ENCODE data around the gene MYCBP.

The MYCBP gene

DNA sequence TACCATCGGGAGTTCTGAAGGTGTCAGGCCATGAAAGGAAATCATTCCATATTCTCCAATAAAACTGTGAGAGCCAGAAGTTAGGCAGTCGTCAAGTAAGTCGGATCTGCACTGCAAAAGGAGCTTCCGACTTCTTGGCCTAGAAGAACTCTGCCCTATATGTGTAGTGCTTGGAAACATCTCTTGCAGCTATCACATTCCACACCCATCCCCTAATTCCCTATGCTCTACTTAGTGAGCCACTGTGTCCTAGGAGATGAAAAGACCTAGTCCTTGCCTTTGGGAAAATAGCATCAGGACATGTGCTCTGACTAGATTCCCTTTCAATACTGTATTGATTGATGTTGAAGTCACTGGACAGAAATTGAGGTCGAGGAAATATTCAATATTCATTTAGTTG is 16.4 kb upstream of the MYCBP start:
- H3K4me1 ChIP-seq (ENCODE audit: control insufficient read depth, insufficient read depth, low read length) = no peaks in the 10 kb centered on the region
- H3K4me3 ChIP-seq (ENCODE audit: low read depth, low read length) = no peak overlapping the region
- H3K27ac ChIP-seq (ENCODE audit: extremely low read depth, low read depth, low read length) = no peak overlapping the region
- H3K36me3 ChIP-seq (ENCODE audit: control insufficient read depth in 2 of 2, insufficient read depth in 1 of 2, low read length in 2 of 2) = no peaks in the 10 kb centered on the region
- TF ChIP-seq, protein P1, sequence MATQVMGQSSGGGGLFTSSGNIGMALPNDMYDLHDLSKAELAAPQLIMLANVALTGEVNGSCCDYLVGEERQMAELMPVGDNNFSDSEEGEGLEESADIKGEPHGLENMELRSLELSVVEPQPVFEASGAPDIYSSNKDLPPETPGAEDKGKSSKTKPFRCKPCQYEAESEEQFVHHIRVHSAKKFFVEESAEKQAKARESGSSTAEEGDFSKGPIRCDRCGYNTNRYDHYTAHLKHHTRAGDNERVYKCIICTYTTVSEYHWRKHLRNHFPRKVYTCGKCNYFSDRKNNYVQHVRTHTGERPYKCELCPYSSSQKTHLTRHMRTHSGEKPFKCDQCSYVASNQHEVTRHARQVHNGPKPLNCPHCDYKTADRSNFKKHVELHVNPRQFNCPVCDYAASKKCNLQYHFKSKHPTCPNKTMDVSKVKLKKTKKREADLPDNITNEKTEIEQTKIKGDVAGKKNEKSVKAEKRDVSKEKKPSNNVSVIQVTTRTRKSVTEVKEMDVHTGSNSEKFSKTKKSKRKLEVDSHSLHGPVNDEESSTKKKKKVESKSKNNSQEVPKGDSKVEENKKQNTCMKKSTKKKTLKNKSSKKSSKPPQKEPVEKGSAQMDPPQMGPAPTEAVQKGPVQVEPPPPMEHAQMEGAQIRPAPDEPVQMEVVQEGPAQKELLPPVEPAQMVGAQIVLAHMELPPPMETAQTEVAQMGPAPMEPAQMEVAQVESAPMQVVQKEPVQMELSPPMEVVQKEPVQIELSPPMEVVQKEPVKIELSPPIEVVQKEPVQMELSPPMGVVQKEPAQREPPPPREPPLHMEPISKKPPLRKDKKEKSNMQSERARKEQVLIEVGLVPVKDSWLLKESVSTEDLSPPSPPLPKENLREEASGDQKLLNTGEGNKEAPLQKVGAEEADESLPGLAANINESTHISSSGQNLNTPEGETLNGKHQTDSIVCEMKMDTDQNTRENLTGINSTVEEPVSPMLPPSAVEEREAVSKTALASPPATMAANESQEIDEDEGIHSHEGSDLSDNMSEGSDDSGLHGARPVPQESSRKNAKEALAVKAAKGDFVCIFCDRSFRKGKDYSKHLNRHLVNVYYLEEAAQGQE (tag by site-specific recombination; IDR thresholded peaks at IDR 0.05) = no peak
- TF ChIP-seq, protein P2, sequence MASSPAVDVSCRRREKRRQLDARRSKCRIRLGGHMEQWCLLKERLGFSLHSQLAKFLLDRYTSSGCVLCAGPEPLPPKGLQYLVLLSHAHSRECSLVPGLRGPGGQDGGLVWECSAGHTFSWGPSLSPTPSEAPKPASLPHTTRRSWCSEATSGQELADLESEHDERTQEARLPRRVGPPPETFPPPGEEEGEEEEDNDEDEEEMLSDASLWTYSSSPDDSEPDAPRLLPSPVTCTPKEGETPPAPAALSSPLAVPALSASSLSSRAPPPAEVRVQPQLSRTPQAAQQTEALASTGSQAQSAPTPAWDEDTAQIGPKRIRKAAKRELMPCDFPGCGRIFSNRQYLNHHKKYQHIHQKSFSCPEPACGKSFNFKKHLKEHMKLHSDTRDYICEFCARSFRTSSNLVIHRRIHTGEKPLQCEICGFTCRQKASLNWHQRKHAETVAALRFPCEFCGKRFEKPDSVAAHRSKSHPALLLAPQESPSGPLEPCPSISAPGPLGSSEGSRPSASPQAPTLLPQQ (tag by site-specific recombination; IDR thresholded peaks at IDR 0.05) = no peak
- no peak for TF ChIP-seq SALL2 (tag by site-specific recombination; IDR thresholded peaks at IDR 0.05; ENCODE audit: borderline replicate concordance)
- TF ChIP-seq ZNF76 (tag by site-specific recombination; IDR thresholded peaks at IDR 0.05; ENCODE audit: borderline replicate concordance, low read depth) = no peak
- TF ChIP-seq GLIS2 (tag by site-specific recombination; IDR thresholded peaks at IDR 0.05) = no peak
- TF ChIP-seq ZNF292 (tag by site-specific recombination; IDR thresholded peaks at IDR 0.05; ENCODE audit: borderline replicate concordance, low read depth) = no peak
- no peak for TF ChIP-seq PRDM1 (tag by site-specific recombination; IDR thresholded peaks at IDR 0.05)
- no peak for TF ChIP-seq ZNF174 (tag by site-specific recombination; IDR thresholded peaks at IDR 0.05)
- TF ChIP-seq, protein P3, sequence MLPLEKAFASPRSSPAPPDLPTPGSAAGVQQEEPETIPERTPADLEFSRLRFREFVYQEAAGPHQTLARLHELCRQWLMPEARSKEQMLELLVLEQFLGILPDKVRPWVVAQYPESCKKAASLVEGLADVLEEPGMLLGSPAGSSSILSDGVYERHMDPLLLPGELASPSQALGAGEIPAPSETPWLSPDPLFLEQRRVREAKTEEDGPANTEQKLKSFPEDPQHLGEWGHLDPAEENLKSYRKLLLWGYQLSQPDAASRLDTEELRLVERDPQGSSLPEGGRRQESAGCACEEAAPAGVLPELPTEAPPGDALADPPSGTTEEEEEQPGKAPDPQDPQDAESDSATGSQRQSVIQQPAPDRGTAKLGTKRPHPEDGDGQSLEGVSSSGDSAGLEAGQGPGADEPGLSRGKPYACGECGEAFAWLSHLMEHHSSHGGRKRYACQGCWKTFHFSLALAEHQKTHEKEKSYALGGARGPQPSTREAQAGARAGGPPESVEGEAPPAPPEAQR (tag by site-specific recombination; IDR thresholded peaks at IDR 0.05) = no peak
- no peak for TF ChIP-seq REPIN1 (tag by site-specific recombination; IDR thresholded peaks at IDR 0.05; ENCODE audit: low read depth)
- no peak for TF ChIP-seq ZNF514 (tag by site-specific recombination; IDR thresholded peaks at IDR 0.05)
- TF ChIP-seq KLF7 (tag by site-specific recombination; IDR thresholded peaks at IDR 0.05; ENCODE audit: borderline replicate concordance) = no peak
- TF ChIP-seq SP2 (tag by site-specific recombination; IDR thresholded peaks at IDR 0.05) = no peak
- TF ChIP-seq ZNF10 (tag by site-specific recombination; IDR thresholded peaks at IDR 0.05) = no peak
- no peak for TF ChIP-seq ZBTB17 (tag by site-specific recombination; IDR thresholded peaks at IDR 0.05)
- TF ChIP-seq SP7 (tag by site-specific recombination; IDR thresholded peaks at IDR 0.05) = no peak
- ChIA-PET POLR2A (interaction anchor here (0.8 kb wide), 1 partner anchor 14 kb away, joined by 3 read pairs; no protein-coding TSS in a partner anchor), CTCF (interaction anchor here (0.6 to 0.8 kb wide), 2 partner anchors 17 to 201 kb away, joined by 4 to 6 read pairs; no protein-coding TSS in a partner anchor)
- H3K9me3 ChIP-seq (ENCODE audit: control insufficient read depth, insufficient read depth, low read depth, low read length) = no peaks in the 10 kb centered on the region

DNA sequence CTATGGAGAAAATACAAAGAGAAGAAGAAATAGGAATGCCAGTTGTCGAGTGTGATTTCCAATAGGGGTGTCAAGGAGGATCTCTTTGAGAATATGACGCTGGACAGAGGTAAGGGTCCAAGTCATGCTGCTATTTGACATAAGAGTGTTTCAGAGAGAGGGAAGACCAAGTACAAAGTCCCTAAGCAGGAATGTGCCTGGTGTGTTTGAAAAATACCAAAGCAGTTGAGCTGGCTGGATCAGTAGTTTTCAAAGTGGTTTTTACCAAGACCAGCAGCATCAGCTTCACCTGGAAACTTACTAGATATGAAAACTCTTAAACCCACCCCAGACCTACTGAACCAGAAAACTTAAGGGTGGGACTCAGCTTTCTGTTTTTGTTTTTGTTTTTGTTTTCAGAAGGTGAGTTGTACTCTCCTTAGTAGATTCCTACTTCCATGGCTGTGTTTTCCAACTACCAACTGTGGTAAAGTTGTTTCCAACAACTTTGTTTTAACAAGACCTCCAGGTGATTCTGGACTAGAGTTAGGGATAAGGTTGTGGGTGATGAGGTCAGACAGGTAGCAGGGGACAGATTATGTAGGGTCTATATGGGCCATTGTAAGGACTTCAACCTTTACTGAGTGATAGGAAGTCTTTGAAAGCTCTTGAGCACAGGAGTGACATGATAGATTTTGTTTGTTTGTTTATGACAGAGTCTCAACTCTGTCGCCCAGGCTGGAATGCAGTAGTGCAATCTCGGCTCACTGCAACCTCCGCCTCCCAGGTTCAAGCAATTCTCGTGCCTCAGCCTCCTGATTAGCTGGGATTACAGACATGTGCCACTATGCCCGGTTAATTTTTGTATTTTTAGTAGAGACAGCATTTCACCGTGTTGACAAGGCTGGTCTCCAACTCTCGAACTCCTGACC is 15.5 kb upstream of the MYCBP start:
- H3K4me3 ChIP-seq (ENCODE audit: low read depth, low read length) = no peak overlapping the region
- H3K36me3 ChIP-seq (ENCODE audit: control insufficient read depth in 2 of 2, insufficient read depth in 1 of 2, low read length in 2 of 2) = no peaks in the 10 kb centered on the region
- H3K27ac ChIP-seq (ENCODE audit: extremely low read depth, low read depth, low read length) = no peak overlapping the region
- ChIA-PET CTCF (interaction anchor here (0.6 to 1.1 kb wide), 4 partner anchors 18 to 210 kb away, joined by 3 to 6 read pairs (median 4); no protein-coding TSS in a partner anchor), POLR2A (no interaction called here)
- H3K9me3 ChIP-seq (ENCODE audit: control insufficient read depth, insufficient read depth, low read depth, low read length) = no peaks in the 10 kb centered on the region
- TF ChIP-seq, protein P4, sequence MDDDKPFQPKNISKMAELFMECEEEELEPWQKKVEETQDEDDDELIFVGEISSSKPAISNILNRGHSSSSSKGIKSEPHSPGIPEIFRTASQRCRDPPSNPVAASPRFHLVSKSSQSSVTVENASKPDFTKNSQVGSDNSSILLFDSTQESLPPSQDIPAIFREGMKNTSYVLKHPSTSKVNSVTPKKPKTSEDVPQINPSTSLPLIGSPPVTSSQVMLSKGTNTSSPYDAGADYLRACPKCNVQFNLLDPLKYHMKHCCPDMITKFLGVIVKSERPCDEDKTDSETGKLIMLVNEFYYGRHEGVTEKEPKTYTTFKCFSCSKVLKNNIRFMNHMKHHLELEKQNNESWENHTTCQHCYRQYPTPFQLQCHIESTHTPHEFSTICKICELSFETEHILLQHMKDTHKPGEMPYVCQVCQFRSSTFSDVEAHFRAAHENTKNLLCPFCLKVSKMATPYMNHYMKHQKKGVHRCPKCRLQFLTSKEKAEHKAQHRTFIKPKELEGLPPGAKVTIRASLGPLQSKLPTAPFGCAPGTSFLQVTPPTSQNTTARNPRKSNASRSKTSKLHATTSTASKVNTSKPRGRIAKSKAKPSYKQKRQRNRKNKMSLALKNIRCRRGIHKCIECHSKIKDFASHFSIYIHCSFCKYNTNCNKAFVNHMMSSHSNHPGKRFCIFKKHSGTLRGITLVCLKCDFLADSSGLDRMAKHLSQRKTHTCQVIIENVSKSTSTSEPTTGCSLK (tag by site-specific recombination; IDR thresholded peaks at IDR 0.05) = no peak
- TF ChIP-seq, protein P1 (tag by site-specific recombination; IDR thresholded peaks at IDR 0.05) = 0 out of 2 replicates have a peak, but pooled peaks have one; percentile 23
- TF ChIP-seq KLF7 (tag by site-specific recombination; IDR thresholded peaks at IDR 0.05; ENCODE audit: borderline replicate concordance) (no peak), ZNF521 (tag by site-specific recombination; IDR thresholded peaks at IDR 0.05) (no peak), ZNF555 (tag by site-specific recombination; conservative IDR thresholded peaks at IDR 0.05) (no peak)
- no peaks in the 10 kb centered on the region for H3K4me1 ChIP-seq (ENCODE audit: control insufficient read depth, insufficient read depth, low read length)
